ENCODE data around the gene PAXX.

Gene PAXX

DNA sequence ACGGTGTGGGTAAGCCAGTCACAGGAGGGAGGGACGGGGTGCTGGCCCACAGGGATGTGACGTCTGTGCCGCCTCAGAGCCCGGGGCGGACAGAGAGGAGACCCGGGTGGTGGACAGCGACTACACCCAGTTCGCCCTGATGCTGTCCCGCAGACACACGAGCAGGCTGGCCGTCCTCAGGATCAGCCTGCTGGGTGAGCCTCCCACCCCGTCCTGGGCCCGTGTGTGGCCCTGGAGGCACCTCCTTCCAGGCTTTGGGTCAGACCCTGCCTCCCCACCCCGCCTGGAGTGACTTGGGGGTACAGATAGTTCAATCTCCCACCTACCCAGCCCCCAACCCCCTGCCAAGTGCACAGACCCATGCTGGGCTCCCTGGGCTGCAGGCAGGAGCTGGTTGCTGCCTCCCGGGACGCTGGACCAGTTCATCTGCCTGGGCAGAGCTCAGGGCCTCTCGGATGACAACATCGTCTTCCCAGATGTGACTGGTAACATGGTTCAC is 38.4 kb upstream of the PAXX start:
- DNase-seq: no peak

DNA sequence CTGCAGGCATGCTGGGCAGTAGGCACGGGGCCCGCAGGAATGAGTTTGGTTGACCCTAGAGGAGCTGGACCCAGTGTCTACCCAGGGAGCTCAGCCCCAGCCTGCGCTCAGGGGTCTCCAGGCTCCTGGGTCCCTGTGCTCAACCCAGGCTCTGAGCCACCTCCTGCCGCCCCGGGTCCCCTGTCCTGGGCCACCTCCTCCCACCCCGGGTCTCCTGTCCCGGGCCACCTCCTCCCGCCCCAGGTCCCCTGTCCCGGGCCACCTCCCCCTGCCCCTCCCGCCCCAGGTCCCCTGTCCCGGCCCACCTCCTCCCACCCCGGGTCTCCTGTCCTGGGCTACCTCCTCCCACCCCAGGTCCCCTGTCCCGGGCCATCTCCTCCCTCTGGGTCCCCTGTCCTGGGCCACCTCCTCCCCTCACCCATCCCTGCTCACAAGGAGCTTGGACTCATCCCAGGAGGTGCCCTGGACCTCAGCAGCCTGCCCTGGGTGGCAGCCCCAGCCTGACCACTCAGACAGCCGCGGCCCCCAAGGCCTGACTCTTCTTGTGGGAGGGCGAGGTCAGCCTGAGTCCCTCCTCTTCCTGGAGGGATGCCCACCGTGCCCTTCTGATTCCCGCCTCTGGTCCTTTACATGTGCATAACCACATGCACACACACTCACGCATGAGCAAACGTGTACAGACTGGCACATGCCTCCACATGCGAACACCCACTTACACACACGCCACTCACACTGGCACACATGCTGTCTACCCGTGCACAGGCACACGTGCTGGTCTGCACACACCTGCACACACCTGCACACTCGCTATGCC is 37.7 kb upstream of the PAXX start:
- no peak for DNase-seq

DNA sequence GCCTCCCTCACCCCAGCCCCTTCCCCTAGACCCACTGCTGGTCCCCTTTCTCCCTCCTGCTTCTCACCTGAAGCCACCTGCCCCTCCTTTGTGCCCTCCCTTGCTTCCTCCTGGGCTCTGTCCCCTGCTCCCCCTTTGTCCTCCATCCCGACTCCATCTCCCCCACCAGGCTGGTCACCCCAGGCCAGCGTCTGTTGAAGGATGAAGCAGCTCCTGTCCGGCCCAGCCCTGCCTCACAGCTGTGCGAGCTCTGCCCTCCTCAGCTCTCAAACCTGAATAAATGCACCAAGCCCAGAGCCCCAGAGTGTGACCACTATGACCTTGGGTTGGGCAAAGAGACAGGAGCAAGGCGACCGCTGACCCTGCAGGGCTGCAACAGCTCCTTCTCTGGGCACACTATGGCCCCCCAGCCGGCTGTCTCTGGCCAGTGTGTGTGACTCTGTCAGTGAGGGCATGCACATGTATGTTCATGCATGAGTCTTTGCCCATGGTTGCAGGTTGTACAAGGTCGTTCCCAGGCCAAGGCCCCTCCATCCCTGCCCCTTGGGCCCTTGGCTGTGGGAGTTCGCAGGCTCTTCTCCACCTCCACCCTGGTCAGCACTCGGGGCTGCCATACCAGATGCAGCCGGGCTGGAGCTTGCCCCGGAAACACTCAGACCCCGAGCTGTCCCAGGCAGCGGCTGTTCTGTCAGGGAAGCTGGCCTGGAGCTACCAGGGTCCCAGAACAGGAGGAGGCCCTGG is 36.9 kb upstream of the PAXX start:
- DNase-seq: no peak

DNA sequence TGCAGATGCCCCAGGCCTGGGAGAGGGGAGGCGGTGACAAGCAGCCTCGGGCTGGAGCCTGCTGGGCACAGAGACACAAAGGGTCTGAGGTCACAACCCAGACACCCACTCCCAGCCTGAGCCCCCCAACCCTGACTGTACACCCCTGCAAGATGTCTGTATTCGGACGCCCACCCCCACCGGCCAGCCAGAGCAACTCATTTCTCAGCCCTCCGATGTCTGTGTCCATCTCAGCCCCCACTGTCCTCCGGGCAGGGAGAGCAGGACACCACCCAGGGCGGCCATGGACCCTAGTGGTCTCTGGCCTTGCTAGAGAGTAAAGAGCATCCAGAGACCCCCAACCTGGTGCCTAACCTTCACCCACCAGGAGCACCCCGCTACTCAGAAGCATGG is 36.3 kb upstream of the PAXX start:
- DNase-seq: no peak

DNA sequence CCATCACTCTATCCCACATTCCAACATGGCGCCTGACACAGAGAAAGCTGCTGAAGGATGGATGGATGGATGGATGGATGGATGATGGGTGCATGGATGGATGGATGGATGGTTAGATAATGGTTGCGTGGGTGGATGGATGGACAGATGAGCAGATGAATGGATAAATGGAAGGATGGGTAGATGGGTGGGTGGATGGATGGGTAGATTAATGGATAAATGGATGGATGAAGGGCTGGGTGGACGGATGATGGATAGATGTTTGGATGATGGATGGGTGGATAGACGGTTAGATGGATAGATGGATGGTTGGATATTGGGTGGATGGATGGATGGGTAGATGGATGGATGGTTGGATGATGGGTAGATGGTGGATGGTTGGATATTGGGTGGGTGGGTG is 35.6 kb upstream of the PAXX start:
- DNase-seq: no peak

DNA sequence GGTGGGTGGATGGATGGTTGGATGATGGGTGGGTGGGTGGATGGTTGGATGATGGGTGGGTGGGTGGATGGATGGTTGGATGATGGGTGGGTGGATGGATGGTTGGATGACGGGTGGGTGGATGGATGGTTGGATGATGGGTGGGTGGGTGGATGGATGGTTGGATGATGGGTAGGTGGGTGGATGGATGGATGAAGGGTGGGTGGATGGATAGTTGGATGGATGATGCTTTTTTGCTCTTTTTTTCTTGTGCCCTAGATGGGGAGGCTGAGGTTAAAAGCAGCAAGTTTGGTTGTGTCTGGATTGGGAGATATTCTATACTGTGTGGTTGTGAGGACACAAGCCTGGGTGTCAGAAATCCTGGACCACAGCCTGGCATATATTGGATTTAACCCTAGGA is 34.8 kb upstream of the PAXX start:
- no peak for DNase-seq

DNA sequence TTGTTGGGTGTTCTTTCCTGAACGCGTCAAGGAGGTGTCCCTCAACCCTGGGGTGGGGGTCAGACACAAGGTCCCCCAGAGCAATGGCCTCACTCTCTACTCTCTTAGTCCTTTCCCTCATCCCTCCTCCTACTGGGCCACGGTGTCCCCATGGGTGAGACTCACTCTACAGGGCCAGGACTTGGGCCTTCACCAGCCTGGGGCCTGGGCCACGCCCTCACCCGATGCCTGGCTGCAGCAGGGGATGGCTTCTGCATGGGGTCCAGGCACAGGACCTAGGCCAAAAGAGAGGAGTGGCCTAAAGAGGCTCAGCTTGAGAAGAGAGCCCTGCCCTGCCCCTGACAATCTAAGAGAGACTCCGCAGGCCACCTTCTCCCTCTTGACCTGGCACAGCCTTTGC is 34.3 kb upstream of the PAXX start:
- no peak for DNase-seq

DNA sequence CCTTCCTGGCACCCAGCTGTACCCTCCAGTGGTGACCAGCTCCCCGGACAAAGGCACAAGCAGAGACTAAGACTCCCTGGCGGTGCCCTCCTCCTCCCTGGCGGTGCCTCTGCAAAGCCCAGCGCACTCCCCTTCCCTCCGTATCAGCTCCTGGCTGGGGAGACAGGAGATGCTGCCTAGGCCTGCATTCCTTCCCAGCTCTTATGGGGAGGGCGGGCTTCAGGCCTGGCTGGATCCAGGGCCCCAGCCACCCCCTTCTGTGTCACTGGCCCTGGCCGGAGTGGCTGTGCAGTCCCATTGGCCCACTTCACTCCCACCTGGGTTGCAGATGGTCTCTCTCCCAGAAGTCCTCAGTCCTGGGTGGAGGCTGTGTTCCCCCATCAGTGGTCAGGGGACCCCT is 33.7 kb upstream of the PAXX start:
- no peak for DNase-seq

DNA sequence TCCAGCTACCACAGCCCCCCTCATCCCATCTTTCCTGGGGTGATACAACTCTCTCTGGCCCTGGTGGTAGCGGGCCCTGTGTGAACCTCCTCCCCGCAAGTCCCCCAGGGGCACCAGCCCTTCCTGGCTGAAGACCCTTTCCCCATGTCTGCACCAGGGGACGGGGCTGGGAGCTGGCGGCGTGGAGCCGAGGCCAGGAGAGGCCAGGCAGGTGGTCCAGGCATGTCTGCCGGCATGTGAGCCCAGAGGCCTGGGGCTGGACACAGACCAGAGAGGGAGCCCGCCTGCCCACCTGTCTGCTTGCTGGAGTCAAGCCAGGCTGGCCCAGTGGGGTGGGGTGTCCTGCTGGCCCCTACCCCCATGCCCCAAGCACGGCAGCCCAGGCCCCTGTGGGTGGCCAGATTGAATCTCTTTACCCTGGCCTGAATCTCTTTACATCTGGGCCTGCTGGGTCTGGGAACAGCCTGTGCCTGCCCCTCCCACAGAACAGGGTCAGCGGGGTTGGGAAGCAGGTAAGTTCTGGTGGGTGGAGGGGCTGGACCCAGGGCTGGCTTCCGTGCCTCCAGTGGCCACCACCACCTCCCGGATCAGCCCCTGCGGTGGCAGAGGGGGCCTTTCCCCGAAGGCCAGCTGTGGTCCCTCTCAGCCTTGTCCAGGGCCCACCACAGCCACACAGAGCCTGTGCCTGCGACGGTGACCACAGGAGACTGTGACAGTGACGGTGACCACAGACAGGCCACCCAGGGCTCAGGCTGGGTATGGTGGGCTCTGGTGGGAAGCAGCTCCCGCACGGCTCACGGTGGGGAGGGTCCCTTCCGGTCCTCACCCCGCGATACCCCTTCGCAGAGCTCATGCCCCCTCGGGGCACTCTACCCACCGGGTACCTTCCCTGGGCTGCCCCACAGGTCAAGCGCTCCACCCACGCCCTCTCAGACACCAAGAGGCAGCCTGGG is 33.0 kb upstream of the PAXX start:
- DNase-seq: no peak

DNA sequence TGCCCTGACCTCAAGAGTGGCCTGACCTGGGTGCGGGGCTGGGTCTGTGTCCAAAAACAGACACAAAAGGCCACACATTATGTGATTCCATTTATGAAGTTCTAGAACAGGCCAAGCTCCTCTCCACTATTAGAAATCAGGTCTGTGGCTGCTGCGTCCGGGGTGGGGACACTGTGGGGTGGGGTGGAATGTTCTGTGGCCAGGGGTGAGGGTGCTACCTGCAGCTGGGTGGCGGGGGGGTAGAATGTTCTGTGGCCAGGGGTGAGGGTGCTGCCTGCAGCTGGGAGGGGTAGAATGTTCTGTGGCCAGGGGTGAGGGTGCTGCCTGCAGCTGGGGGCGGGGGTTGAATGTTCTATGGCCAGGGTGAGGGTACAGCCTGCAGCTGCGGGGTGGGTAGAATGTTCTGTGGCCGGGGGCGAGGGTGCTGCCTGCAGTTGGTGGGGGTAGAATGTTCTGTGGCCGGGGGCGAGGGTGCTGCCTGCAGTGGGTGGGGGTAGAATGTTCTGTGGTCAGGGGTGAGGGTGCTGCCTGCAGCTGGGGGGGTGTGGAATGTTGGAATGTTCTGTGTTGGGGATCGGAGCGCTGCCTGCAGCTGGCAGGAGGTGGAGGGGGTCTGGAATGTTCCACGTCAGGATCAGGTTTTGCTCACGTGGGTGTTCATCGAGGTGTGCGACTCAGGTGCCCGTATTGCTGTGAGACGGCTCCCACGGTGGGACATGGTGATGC is 31.8 kb upstream of the PAXX start:
- DNase-seq: peak; percentile 57

DNA sequence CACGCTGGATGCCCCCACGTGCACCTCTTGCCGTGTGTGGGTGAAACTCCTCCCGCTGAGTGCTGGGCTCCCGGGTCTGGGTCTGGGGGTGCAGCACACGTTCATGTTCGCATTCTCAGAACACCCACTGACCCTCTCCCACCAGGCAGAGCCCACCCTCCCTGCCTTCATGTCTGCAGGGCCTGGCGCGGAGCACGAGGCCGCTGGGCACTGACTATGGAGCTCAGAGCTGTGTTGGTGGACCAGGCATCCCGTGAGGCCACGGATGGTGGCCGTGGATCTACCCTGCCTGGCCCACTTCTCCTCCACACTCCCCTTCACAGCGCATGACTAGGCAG is 31.3 kb upstream of the PAXX start:
- no peak for DNase-seq

DNA sequence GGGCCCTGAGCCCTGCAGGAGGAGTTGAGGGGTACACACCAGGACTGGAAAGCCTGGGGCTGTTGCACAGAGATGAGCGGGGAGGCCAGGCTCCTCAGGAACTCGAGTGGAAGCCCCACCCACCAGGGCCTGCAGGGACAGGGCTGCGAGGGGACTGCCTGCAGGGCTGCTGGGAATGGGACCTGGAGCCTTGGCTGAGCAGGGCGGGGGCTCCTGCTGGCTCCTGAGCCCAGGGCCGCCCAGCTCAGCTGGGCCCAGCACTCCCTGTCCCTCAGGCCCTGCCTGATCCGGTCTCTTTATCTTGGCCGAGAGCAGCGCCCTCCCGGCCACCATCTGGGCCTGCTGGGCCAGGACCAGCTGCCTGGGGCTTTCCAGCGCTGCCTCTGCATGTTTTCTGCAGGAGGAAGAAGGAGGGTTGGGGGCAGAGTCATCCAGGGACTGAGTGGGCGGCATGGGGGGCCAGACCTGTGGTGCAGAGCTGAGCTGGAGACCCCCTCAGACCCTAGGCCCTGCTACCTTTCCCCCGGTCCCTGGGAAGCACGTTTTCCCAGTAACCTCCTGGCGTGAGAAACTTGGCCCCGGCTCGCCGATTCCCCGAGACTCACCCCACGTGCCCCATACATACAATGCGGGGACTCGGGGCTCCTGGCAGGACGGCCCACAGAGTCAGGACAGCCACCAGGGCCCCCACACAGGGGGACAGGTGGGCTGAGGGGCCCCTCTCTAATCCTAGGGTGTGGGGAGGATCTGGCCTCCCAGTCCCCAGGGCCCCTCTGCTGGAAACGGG is 30.8 kb upstream of the PAXX start:
- DNase-seq: no peak

DNA sequence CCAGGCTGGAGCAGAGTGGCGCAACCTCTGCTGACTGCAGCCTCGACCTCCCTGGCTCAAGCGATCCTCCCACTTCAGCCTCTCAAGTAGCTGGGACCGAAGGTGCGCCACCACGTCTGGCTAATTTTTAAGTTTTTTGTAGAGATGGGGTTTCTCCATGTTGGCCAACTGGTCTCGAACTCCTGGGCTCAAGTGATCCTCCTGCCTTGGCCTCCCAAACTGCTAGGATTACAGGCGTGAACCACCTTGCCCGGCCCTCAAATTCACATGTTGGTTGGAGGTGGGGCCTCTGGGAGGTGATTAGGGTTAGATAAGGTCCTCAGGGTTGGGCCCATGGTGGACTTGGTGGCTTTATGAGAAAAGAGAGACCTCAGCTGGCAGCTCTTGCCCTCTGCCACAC is 30.1 kb upstream of the PAXX start:
- DNase-seq: no peak

DNA sequence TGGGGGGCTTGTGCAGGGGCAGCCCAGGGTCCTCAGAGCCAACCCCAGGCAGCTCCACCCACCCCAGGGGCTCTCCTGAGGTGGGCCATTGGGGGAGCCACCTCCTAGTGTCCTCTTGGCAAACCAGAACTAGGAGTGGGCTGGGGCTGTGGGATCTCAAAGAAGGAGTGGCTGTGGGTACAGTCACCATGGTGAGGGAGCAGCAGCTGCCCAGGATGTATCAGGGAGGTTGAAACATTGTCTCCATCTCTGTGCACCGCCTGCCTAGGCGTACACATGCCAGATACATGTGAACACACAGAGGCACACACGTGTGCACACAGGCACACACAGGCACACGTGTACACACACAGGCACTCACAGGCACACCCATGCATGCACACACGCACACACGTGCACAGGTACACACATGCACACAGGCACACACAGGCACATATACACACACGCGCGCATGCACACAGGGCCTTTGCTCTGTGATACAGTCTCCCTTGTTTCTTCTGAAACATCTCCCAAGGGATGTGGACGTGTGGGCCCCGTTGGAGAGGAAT is 29.4 kb upstream of the PAXX start:
- no peak for DNase-seq

DNA sequence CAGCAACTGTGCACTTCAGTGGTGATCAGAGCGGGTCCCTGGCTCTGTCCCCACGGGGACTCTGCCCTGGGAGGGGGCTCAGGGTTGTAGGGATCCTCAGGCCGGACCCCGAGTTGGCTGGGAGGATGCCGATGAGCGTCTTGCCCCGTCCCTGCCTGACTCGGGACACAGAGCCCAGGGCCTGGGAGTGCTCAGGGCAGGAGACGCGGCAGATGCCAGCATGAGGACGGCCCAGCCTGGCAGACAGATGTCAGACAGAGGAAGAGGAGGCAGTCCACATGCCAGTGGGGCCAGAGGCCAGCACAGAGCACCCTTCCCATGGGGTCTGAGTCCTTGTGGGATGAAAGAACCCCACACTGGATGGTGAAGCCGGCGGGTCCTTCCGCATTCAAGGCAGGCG is 28.9 kb upstream of the PAXX start:
- no peak for DNase-seq

DNA sequence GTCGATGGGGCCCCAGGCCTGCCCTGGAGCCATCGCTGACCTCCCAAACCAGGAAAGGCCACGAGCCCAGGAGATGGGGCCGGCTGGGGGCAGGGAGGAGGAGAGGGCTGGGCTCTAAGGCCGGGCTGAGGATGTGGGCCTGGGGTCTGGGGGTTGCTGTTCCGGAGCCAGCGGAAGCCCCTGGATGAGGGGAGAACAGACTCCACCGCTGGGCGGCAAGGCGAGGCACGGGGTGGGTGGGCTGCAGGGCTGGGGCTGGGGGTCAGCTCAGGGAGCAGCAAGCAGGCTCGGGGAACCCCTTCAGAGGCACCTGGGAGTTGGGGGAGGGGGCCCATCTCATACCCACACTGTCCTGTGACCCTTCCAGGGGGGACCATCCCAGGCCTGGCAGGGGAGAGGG is 28.5 kb upstream of the PAXX start:
- no peak for DNase-seq

DNA sequence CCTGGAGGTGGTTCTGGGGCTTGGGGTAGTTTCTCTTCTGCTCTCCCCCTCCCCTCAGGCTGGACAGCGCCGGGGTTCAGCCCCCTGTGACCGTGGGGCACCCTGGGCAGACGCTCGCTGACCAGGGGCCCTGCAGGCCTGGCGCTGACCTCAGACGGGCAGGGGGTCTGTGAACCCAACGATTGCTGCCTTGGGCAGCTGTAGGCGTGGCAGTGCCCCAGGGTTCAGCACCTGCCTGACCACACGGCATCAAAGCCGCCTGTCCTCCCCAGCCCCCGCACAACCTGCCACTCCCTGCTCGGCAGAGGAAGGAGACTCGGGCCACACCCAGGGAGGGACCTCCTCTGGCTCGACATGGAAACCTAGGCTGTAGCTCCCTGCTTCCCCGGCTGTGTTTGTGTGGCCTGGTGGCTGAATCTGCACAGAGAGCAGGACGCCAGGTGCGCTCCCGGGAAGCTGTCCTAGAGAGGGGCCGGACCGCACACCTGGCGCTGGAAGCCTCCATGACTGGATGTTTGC is 28.0 kb upstream of the PAXX start:
- DNase-seq: no peak

DNA sequence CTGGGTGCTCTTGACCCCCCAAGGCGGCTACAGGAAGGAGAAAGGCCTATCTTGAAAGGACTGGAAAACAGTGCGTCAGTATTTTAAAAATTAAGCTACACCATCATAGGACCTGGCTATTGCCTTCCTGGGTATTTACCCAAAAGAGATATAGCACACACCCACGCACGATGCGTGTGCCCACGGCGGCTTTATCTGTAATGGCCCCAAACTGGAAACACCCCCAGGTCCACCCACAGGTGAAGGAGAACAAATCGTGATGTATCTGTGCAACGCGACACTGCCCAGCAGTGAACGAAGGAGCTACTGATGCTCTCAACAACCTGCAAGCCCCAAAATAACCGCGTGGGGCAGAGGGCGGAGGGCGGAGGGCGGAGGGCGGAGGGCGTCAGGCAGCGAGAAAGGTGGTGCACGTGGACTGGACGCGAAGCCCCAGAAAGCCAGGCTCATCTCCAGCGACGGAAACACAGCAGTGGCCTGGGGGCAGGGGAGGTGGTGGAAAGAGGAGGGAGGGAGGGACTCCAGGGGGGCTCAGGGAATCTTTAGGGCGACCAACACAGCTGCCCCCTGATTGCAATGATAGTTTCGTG is 27.3 kb upstream of the PAXX start:
- no peak for DNase-seq

DNA sequence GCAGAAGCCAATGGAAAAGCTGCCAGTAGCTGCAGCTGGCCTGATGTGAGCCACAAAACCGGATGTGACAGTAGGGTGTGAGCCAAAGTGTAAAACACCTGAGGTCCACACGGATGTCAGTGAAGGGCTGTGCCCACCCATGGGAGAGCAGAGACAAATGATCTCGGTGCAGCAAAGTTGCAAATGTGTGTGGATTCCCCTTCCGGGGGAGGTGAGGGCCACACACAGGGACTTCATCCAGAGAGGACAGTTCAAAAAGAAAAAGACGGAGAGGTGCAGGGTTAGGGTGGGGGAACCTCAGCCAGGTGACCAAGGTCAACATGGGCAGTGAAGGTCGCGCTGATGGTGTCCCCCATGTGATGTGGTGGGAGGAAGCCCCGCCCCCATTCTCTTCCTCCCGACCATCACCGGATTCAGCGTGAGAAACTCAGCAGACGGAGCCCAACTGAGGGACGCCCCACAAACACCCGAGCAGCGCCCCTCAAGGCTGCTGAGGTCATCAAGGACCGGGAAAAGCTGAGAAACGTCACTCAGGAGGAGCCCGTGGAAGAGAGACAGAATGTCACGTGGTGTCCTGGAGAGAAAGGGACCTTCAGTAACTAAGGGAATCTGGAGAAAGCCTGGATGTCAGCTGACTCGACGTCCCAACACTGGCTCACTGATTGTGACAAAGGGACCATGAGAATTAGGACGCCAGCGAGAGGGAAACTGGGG is 26.3 kb upstream of the PAXX start:
- DNase-seq: peak; percentile 76

Data from CD4-positive, alpha-beta T cell treated with Interleukin-10 for 1 hour (primary cell).